Mesenchymal stem cell (in vitro differentiated cells and primary cell): Measurements from ENCODE around the gene DGCR8.

Experiments used
- DNase-seq: peaks from one replicate; pipeline ENCODE4 v3.0.0-alpha.2; 2013
- H2AFZ ChIP-seq: one replicate; pipeline ENCODE4 v1.6.1; 2013; ENCODE audit warnings: low read depth, mild to moderate bottlenecking, control low read depth, inconsistent platforms, low read length, moderate library complexity
- H2AK5ac ChIP-seq: 2 replicates; pipeline ENCODE4 v1.6.1; 2013; ENCODE audit warnings: low read length, moderate library complexity, mild to moderate bottlenecking, inconsistent platforms; ENCODE audit not compliant: severe bottlenecking
- H2BK120ac ChIP-seq: one replicate; pipeline ENCODE4 v1.6.1; 2013; ENCODE audit warnings: low read depth, mild to moderate bottlenecking, inconsistent platforms, low read length, moderate library complexity
- H2BK12ac ChIP-seq, 2 experiments: one replicate each; pipeline ENCODE4 v1.6.1; 2013; ENCODE audit warnings: inconsistent platforms in 2 of 2, low read length in 2 of 2, mild to moderate bottlenecking in 2 of 2, moderate library complexity in 2 of 2, control low read depth in 1 of 2
- H2BK15ac ChIP-seq: one replicate; pipeline ENCODE4 v1.6.1; 2013; ENCODE audit warnings: mild to moderate bottlenecking, low read depth, inconsistent platforms; ENCODE audit not compliant: poor library complexity, severe bottlenecking
- H2BK5ac ChIP-seq: 2 replicates; pipeline ENCODE4 v1.6.1; 2013; ENCODE audit warnings: low read depth, mild to moderate bottlenecking, low read length, control low read depth, inconsistent platforms; ENCODE audit not compliant: poor library complexity, severe bottlenecking
- H3K14ac ChIP-seq, 2 experiments: one replicate each; pipeline ENCODE4 v1.6.1; 2013; ENCODE audit warnings: inconsistent platforms in 2 of 2, low read length in 2 of 2, control low read depth in 1 of 2, mild to moderate bottlenecking in 1 of 2, moderate library complexity in 1 of 2
- H3K18ac ChIP-seq, 2 experiments: one replicate each; pipeline ENCODE4 v1.6.1; 2013; ENCODE audit warnings: inconsistent platforms in 2 of 2, low read length in 2 of 2, control low read depth in 1 of 2, low read depth in 1 of 2, mild to moderate bottlenecking in 1 of 2
- H3K23ac ChIP-seq, 2 experiments: one replicate each; pipeline ENCODE4 v1.6.1; 2013; ENCODE audit warnings: inconsistent platforms in 2 of 2, low read length in 2 of 2, mild to moderate bottlenecking in 2 of 2, moderate library complexity in 2 of 2, control low read depth in 1 of 2
- H3K27ac ChIP-seq: 2 replicates; pipeline ENCODE4 v1.5.1; 2013; ENCODE audit warnings: mild to moderate bottlenecking, moderate library complexity, low read length, control low read depth, inconsistent platforms; ENCODE audit not compliant: poor library complexity, severe bottlenecking
- H3K27me3 ChIP-seq, 2 experiments: 2 replicates each; pipeline versions ENCODE4 v1.6.1 to v1.7.0; 2013; ENCODE audit warnings: low read length in 2 of 2, mild to moderate bottlenecking in 2 of 2, moderate library complexity in 2 of 2, control low read depth in 1 of 2, inconsistent platforms in 1 of 2; ENCODE audit not compliant: control insufficient read depth in 1 of 2, insufficient read depth in 1 of 2
- H3K36me3 ChIP-seq, 2 experiments: 2 replicates each; pipeline versions ENCODE4 v1.6.1 to v1.7.0; 2013; ENCODE audit warnings: low read length in 2 of 2, control low read depth in 1 of 2, inconsistent platforms in 1 of 2, low read depth in 1 of 2, mild to moderate bottlenecking in 1 of 2; ENCODE audit not compliant: insufficient read depth in 2 of 2, control insufficient read depth in 1 of 2
- H3K4ac ChIP-seq, 2 experiments: one replicate each; pipeline ENCODE4 v1.6.1; 2013; ENCODE audit warnings: inconsistent platforms in 2 of 2, low read length in 2 of 2, mild to moderate bottlenecking in 2 of 2, moderate library complexity in 2 of 2, control low read depth in 1 of 2, low read depth in 1 of 2
- H3K4me1 ChIP-seq: 2 replicates; pipeline ENCODE4 v1.6.1; 2013; ENCODE audit warnings: low read depth, low read length, control low read depth; ENCODE audit not compliant: control insufficient read depth, insufficient read depth
- H3K4me2 ChIP-seq: 2 replicates; pipeline ENCODE4 v1.6.1; 2013; ENCODE audit warnings: low read length, mild to moderate bottlenecking, inconsistent platforms; ENCODE audit not compliant: poor library complexity, severe bottlenecking
- H3K4me3 ChIP-seq, 2 experiments: 2 replicates each; pipeline versions ENCODE4 v1.5.1 to v1.7.0; 2013; ENCODE audit warnings: low read length in 2 of 2, mild to moderate bottlenecking in 2 of 2, control low read depth in 1 of 2, low read depth in 1 of 2; ENCODE audit not compliant: insufficient read depth in 1 of 2
- H3K79me1 ChIP-seq: replicated peaks from 2 replicates; pipeline ENCODE4 v1.6.1; 2013; ENCODE audit warnings: mild to moderate bottlenecking, control low read depth, low read length, inconsistent platforms; ENCODE audit not compliant: poor library complexity, severe bottlenecking
- H3K9ac ChIP-seq: 2 replicates; pipeline ENCODE4 v1.7.0; 2013; ENCODE audit warnings: mild to moderate bottlenecking, low read length, moderate library complexity
- H3K9me3 ChIP-seq: 2 replicates; pipeline ENCODE4 v1.7.0; 2013; ENCODE audit warnings: mild to moderate bottlenecking, low read length; ENCODE audit not compliant: control insufficient read depth
- H4K8ac ChIP-seq: one replicate; pipeline ENCODE4 v1.6.1; 2013; ENCODE audit warnings: inconsistent platforms, mild to moderate bottlenecking, low read length, moderate library complexity
- H4K91ac ChIP-seq: one replicate; pipeline ENCODE4 v1.6.1; 2013; ENCODE audit warnings: mild to moderate bottlenecking, low read length, inconsistent platforms
- WGBS: methylation state at CpG from one replicate; pipeline ENCODE4 v1.1.7; 2013; ENCODE audit warnings: mixed read lengths; 5-methylcytosine and 5-hydroxymethylcytosine counted together

DGCR8 gene

DNA sequence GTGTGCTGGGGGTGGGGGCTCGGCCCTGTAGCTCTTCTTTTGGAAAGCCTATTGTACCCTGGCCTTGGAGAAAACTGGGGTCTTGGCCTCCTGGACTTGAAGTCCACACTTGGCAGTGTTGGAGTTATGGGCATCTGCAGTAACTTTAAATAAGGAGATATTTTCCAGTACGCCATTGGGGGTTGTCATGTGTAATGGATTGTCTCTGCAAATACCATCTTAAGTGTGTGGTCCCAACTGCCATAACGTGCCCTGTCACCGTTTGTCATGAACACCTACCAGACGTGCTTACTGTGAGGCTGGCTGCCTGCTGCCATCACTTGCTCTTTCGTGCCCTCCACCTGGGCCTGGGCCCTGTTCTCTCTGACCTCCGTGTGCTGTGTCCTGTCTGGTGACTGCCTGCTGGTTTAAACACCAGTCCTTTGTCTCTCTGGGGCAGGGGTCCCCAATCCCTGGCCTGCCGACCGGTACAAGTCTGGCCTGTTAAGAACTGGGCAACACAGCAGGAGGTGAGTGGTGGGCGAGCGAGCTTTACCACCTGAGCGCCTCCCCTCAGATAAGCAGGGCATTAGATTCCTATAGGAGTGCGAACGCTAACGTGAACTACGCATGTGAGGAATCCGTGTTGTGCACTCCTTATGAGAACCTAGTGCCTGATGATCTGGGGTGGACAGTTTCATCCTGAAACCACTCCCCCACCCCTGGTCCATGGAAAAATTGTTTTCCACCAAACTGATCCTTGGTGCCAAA, 48.0 kb downstream of the DGCR8 start:
- H3K79me1 ChIP-seq, result peaks cover 22% of the 10 kb centered on the region
- no peak overlapping the region for H3K23ac ChIP-seq
- peaks cover 45 to 54% of the 10 kb centered on the region in 2 experiments for H3K36me3 ChIP-seq
- no peak overlapping the region for H3K4ac ChIP-seq
- H2AK5ac ChIP-seq, result no peak overlapping the region
- no peak overlapping the region for H3K4me3 ChIP-seq
- no peak overlapping the region for H2BK120ac ChIP-seq
- H3K4me1 ChIP-seq, result peaks cover 19% of the 10 kb centered on the region
- no peak overlapping the region for H4K8ac ChIP-seq
- no peak overlapping the region for H3K14ac ChIP-seq
- no peaks in the 10 kb centered on the region for H3K27me3 ChIP-seq
- no peak overlapping the region for H2BK12ac ChIP-seq
- H3K27ac ChIP-seq, result no peak overlapping the region
- H3K18ac ChIP-seq, result no peak overlapping the region
- no peak overlapping the region for H2BK15ac ChIP-seq
- H3K9me3 ChIP-seq, result no peaks in the 10 kb centered on the region
- no peak for DNase-seq
- no peak overlapping the region for H3K9ac ChIP-seq
- 94% methylated on average over 17 of the region's 17 CpGs for WGBS
- H3K4me2 ChIP-seq, result no peak overlapping the region
- H2AFZ ChIP-seq, result no peak overlapping the region
- no peak overlapping the region for H4K91ac ChIP-seq
- no peak overlapping the region for H2BK5ac ChIP-seq

DNA sequence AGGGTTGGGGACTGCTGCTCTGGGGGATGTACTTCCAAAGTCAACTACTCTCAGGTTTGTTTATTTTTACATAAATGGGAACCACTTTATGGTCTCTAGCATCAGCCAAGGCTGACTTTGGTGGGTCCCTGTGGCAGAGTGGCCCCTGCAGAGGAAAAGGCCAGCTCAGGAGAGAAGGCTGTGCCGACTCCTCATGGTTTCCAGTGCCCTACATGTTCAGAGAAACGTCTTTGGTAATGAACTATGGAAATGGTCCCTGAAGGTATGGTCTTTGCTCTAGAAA, 48.5 kb downstream of the DGCR8 start:
- H3K36me3 ChIP-seq, result peaks cover 44 to 49% of the 10 kb centered on the region in 2 experiments
- H3K23ac ChIP-seq, result no peak overlapping the region
- WGBS, result 86% methylated on average over 2 of the region's 2 CpGs
- H2BK12ac ChIP-seq, result no peak overlapping the region
- H3K79me1 ChIP-seq, result peaks cover 20% of the 10 kb centered on the region
- H3K4me3 ChIP-seq, result no peak overlapping the region
- no peak for DNase-seq
- no peak overlapping the region for H2BK15ac ChIP-seq
- no peaks in the 10 kb centered on the region for H3K9me3 ChIP-seq
- no peak overlapping the region for H2AK5ac ChIP-seq
- no peak overlapping the region for H2BK5ac ChIP-seq
- H3K4me1 ChIP-seq, result peaks cover 22% of the 10 kb centered on the region
- H4K91ac ChIP-seq, result no peak overlapping the region
- H3K14ac ChIP-seq, result no peak overlapping the region
- no peak overlapping the region for H3K4me2 ChIP-seq
- no peak overlapping the region for H4K8ac ChIP-seq
- no peak overlapping the region for H2AFZ ChIP-seq
- H3K4ac ChIP-seq, result no peak overlapping the region
- H3K9ac ChIP-seq, result no peak overlapping the region
- H3K18ac ChIP-seq, result no peak overlapping the region
- no peak overlapping the region for H3K27ac ChIP-seq
- no peaks in the 10 kb centered on the region for H3K27me3 ChIP-seq
- no peak overlapping the region for H2BK120ac ChIP-seq

- H3K9ac ChIP-seq, result no peak overlapping the region
Measured at GRCh38 chr22:20128902-20129746, 49.1 kb downstream of the DGCR8 start.

GRCh38 chr22:20129747-20130014, 49.6 kb downstream of the DGCR8 start:
- Histone ChIP-seq H3K14ac (no peak overlapping the region), H3K4me3 (no peak overlapping the region), H4K91ac (no peak overlapping the region), H3K4ac (no peak overlapping the region), H3K9me3 (no peaks in the 10 kb centered on the region), H3K9ac (no peak overlapping the region), H3K79me1 (peaks cover 20% of the 10 kb centered on the region), H3K27ac (no peak overlapping the region), H2AK5ac (no peak overlapping the region), H3K23ac (no peak overlapping the region), H3K18ac (no peak overlapping the region), H2BK120ac (no peak overlapping the region), H2BK15ac (no peak overlapping the region), H3K27me3 (no peaks in the 10 kb centered on the region), H3K4me1 (peaks cover 31% of the 10 kb centered on the region), H4K8ac (no peak overlapping the region), H2AFZ (no peak overlapping the region), H3K36me3 (peaks cover 34 to 48% of the 10 kb centered on the region in 2 experiments), H2BK12ac (no peak overlapping the region), H3K4me2 (no peak overlapping the region), H2BK5ac (no peak overlapping the region)
- DNase-seq, result no peak
- WGBS, result 95% methylated on average over 3 of the region's 3 CpGs

More at GRCh38 chr22:20128902-20129746, 49.1 kb downstream of the DGCR8 start:
- H3K18ac ChIP-seq, result no peak overlapping the region
- peaks cover 19% of the 10 kb centered on the region for H3K79me1 ChIP-seq
- peak; percentile 39 for DNase-seq
- H4K8ac ChIP-seq, result no peak overlapping the region
- H3K36me3 ChIP-seq, result peaks cover 38 to 48% of the 10 kb centered on the region in 2 experiments
- 75% methylated on average over 18 of the region's 18 CpGs for WGBS
- H3K23ac ChIP-seq, result no peak overlapping the region
- H3K4me3 ChIP-seq, result no peak overlapping the region
- H2BK15ac ChIP-seq, result no peak overlapping the region
- peaks cover 27% of the 10 kb centered on the region for H3K4me1 ChIP-seq
- H3K27me3 ChIP-seq, result no peaks in the 10 kb centered on the region
- no peak overlapping the region for H3K4ac ChIP-seq
- H3K9me3 ChIP-seq, result no peaks in the 10 kb centered on the region
- no peak overlapping the region for H2AFZ ChIP-seq
- no peak overlapping the region for H2BK120ac ChIP-seq
- H2BK12ac ChIP-seq, result no peak overlapping the region
- no peak overlapping the region for H2BK5ac ChIP-seq
- H4K91ac ChIP-seq, result no peak overlapping the region
- H3K4me2 ChIP-seq, result no peak overlapping the region
- no peak overlapping the region for H3K27ac ChIP-seq
- no peak overlapping the region for H3K14ac ChIP-seq
- no peak overlapping the region for H2AK5ac ChIP-seq
